ENCODE results near the gene HM13.

Gene HM13

GRCh38 chr20:31489152-31489551, 25.1 kb upstream of the HM13 start:
- no peak overlapping the region for H3K4me3 ChIP-seq (replicated peaks in 1 of 2; ENCODE audit: low read depth in 2 of 2, low read length in 2 of 2)
- no peak for DNase-seq (ENCODE audit: low read depth in 2 of 2)
- TF ChIP-seq, protein P1, sequence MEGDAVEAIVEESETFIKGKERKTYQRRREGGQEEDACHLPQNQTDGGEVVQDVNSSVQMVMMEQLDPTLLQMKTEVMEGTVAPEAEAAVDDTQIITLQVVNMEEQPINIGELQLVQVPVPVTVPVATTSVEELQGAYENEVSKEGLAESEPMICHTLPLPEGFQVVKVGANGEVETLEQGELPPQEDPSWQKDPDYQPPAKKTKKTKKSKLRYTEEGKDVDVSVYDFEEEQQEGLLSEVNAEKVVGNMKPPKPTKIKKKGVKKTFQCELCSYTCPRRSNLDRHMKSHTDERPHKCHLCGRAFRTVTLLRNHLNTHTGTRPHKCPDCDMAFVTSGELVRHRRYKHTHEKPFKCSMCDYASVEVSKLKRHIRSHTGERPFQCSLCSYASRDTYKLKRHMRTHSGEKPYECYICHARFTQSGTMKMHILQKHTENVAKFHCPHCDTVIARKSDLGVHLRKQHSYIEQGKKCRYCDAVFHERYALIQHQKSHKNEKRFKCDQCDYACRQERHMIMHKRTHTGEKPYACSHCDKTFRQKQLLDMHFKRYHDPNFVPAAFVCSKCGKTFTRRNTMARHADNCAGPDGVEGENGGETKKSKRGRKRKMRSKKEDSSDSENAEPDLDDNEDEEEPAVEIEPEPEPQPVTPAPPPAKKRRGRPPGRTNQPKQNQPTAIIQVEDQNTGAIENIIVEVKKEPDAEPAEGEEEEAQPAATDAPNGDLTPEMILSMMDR (IDR thresholded peaks at IDR 0.05; ENCODE audit: low read depth, low read length): no peak

- H3K4me3 ChIP-seq (replicated peaks in 1 of 2; ENCODE audit: low read depth in 2 of 2, low read length in 2 of 2): no peak overlapping the region
- no peak for DNase-seq (ENCODE audit: low read depth in 2 of 2)
- TF ChIP-seq, protein P1 (IDR thresholded peaks at IDR 0.05; ENCODE audit: low read depth, low read length): no peak
These were observed 23.5 kb upstream of the HM13 start for GRCh38 chr20:31490752-31491151.

DNA sequence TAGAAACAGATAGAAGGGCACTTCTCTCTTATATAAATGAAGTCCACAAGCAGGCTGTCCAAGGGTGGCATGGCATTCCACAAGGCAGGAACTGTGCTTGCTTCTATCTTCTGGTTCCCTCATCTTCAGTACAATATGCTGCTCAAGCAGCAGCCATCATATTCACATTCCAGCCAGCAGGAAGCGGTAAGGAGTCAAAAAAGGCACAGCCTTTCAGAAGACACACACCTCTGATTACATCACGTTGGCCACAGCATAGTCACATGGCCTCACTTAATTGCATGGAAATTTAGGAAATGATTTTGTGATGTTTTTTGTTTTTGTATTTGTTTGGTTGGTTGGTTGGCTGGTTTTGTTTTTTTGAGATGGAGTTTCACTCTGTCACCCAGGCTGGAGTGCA, 20.1 kb upstream of the HM13 start:
- TF ChIP-seq, protein P1 (IDR thresholded peaks at IDR 0.05; ENCODE audit: low read depth, low read length): peak; percentile 72

DNA sequence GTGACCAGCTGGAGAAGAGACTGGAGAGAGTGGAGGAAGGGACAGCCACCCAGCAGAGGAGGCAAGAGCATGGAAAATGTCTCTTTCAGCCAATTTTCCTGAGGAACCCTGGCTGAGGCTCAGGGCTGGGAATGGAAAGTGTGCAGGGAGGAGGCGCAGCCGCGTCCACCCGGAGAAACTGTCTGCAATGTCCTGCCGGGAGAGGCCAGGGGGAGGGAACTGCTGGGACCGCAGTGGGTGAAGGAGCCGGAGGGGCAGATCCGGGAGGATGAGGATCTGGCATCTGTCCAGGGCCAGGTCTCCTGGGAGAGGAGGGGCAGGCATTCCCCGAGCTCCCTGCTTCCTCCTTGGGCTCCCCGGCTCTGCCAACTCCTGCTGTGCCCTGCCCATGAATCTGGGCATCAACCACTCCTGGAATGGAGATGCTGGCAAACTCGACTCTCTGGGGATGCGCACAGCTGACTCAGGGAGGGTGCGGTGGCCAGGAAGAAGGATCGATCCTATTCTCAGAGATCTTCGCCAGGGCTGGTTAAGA, 17.4 kb upstream of the HM13 start:
- peak; percentile 40 to 77 for DNase-seq (ENCODE audit: low read depth in 2 of 2)
- TF ChIP-seq, protein P1 (IDR thresholded peaks at IDR 0.05; ENCODE audit: low read depth, low read length): no peak

More for the DNA sequence above, 20.1 kb upstream of the HM13 start:
- DNase-seq (ENCODE audit: low read depth in 2 of 2): peak; percentile 61 to 74
- no peak overlapping the region for H3K4me3 ChIP-seq (replicated peaks in 1 of 2; ENCODE audit: low read depth in 2 of 2, low read length in 2 of 2)

DNA sequence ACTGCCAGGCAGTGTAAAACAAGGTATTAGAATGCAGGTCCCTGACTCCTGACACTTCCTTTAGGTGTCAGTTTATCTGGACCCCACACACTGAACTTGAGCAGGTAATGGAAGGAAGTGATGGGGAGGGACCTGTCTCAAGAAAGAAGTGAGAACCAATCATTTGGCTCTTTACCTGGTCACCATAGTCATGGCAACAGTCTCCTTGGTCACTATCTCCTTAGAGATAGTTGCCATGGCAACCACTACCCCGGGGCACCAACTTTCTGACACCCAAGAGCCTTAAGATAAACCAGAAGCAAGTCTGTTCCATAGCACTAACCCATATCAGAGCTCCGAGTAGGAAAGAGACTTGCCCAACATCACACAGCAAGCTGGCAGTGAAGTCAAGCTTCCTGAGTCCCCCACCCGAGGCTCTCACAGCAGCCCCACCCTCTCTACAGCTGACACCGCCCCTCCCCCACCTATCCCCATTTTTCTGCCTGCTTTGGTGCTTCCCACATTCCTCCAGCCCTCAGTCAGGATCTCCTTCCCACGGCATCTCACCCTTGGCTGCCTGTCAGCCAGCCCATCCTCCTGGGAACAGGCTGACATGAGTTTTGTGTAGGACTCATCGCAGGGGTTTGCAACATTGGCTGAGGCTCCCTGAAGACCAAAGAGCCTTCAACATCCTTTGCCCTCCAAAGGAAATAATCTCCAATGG, 16.3 kb upstream of the HM13 start:
- peak; percentile 78 to 89 for DNase-seq (ENCODE audit: low read depth in 2 of 2)
- no peak overlapping the region for H3K4me3 ChIP-seq (replicated peaks in 1 of 2; ENCODE audit: low read depth in 2 of 2, low read length in 2 of 2)
- TF ChIP-seq, protein P1 (IDR thresholded peaks at IDR 0.05; ENCODE audit: low read depth, low read length): no peak

More for the DNA sequence above, 17.4 kb upstream of the HM13 start:
- H3K4me3 ChIP-seq (replicated peaks in 1 of 2; ENCODE audit: low read depth in 2 of 2, low read length in 2 of 2): no peak overlapping the region

- DNase-seq (ENCODE audit: low read depth in 2 of 2): no peak
- no peak overlapping the region for H3K4me3 ChIP-seq (replicated peaks in 1 of 2; ENCODE audit: low read depth in 2 of 2, low read length in 2 of 2)
- TF ChIP-seq, protein P1 (IDR thresholded peaks at IDR 0.05; ENCODE audit: low read depth, low read length): no peak
These were observed 13.7 kb upstream of the HM13 start for GRCh38 chr20:31500527-31500926.

Data from cardiac fibroblast (primary cell).